ENCODE data around the gene OR5H6.

Gene OR5H6

DNA sequence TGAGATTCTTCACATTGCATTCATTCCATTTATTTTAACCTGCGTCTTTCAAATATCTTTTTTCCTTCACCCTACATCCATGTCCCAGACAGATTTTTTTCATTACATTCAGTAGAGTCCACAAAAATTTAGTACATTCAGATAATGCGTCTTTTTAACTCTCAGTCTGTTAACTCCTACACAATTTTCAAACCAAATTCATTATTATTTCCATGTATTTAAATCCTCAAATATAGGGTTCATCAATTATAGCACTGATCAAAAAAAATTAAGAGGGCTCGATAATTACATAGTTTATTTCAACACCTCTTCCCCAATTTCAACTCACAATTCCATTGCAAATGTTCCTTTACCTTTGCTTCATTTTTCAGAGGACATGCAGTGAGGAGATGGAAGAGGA is at the start of gene OR5H6:
TSS of gene OR5H6 (plus strand) at position 301 of the 400 bp plus-strand sequence. CDS start at position 390, 89 bp downstream.
- DNase-seq (ENCODE audit: low read depth): no peak
- TF ChIP-seq, protein P1, sequence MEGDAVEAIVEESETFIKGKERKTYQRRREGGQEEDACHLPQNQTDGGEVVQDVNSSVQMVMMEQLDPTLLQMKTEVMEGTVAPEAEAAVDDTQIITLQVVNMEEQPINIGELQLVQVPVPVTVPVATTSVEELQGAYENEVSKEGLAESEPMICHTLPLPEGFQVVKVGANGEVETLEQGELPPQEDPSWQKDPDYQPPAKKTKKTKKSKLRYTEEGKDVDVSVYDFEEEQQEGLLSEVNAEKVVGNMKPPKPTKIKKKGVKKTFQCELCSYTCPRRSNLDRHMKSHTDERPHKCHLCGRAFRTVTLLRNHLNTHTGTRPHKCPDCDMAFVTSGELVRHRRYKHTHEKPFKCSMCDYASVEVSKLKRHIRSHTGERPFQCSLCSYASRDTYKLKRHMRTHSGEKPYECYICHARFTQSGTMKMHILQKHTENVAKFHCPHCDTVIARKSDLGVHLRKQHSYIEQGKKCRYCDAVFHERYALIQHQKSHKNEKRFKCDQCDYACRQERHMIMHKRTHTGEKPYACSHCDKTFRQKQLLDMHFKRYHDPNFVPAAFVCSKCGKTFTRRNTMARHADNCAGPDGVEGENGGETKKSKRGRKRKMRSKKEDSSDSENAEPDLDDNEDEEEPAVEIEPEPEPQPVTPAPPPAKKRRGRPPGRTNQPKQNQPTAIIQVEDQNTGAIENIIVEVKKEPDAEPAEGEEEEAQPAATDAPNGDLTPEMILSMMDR (conservative IDR thresholded peaks at IDR 0.05; ENCODE audit: low read depth, low read length): no peak
- H3K4me3 ChIP-seq (ENCODE audit: low read length): no peak within 1 kb of the TSS

DNA sequence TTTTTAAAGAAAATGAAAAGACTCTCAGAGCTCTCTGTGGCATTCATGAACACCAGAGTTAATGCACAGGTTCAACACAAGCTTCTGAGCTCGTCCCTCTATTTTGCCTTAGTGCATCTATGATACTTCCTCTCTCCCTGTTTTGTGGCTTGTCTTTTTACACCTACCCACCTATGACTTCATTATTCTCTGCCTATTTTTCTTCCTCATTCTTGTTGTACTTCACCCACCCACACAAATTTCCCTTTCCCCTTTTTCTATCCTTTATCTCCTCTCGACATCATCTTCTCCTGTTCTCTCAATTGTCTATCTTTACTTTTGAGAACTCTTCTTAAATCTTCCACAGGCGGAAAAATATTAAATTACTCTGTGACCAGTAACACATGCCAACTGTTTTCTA is 49.0 kb upstream of the OR5H6 start:
- no peak for DNase-seq (ENCODE audit: low read depth)
- H3K4me3 ChIP-seq (ENCODE audit: low read length): no peak overlapping the region
- TF ChIP-seq, protein P1 (conservative IDR thresholded peaks at IDR 0.05; ENCODE audit: low read depth, low read length): no peak

GRCh38 chr3:98223907-98224672 is 40.0 kb upstream of the OR5H6 start:
- DNase-seq (ENCODE audit: low read depth): no peak
- no peak overlapping the region for H3K4me3 ChIP-seq (ENCODE audit: low read length)
- TF ChIP-seq, protein P1 (conservative IDR thresholded peaks at IDR 0.05; ENCODE audit: low read depth, low read length): no peak

GRCh38 chr3:98232489-98232888 is 31.6 kb upstream of the OR5H6 start:
- H3K4me3 ChIP-seq (ENCODE audit: low read length): no peak overlapping the region
- no peak for DNase-seq (ENCODE audit: low read depth)
- TF ChIP-seq, protein P1 (conservative IDR thresholded peaks at IDR 0.05; ENCODE audit: low read depth, low read length): no peak

GRCh38 chr3:98233468-98233867 is 30.6 kb upstream of the OR5H6 start:
- no peak for DNase-seq (ENCODE audit: low read depth)
- no peak overlapping the region for H3K4me3 ChIP-seq (ENCODE audit: low read length)
- TF ChIP-seq, protein P1 (conservative IDR thresholded peaks at IDR 0.05; ENCODE audit: low read depth, low read length): no peak

DNA sequence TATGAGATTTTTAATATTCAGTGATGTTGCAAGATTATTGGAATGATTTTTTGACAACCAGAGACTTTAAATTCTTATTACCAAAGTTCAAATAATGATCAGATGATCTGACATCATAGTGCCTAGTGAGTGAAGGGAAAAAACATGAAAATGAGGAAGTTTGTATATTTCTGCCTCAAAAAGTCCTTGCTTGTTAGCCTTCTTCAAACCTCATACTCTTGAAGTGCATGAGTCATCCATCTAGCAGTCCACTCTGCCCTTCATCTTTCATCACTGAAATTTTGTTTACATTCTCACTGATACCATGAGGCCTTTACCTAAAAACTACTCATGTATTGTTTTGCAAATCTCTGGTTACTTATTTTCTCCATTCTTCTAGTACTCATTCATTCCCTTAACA is 23.9 kb upstream of the OR5H6 start:
- no peak for DNase-seq (ENCODE audit: low read depth)
- H3K4me3 ChIP-seq (ENCODE audit: low read length): no peak overlapping the region
- TF ChIP-seq, protein P1 (conservative IDR thresholded peaks at IDR 0.05; ENCODE audit: low read depth, low read length): no peak

DNA sequence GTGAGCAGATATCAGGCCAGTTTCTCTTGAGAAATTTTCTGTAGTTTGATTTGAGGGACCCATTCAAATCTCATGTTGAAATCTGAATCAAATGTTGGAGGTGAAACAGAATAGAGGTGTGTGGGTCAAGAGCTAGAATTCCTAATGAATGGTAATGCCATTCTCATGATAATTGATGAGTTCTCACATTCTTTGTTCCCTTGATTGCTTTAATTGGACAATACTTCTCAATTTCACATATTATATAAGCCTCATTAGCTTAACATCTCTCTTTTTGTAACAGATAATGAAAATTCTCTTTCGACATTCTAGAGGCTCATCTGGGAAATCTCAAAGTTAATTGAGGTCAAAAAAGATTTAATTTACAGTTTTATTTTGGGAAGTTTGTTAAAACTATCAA is 21.9 kb upstream of the OR5H6 start:
- TF ChIP-seq, protein P1 (conservative IDR thresholded peaks at IDR 0.05; ENCODE audit: low read depth, low read length): no peak
- H3K4me3 ChIP-seq (ENCODE audit: low read length): no peak overlapping the region
- DNase-seq (ENCODE audit: low read depth): no peak
